HuH-7 (cell line): ENCODE results near the gene RNF220.
A peak's percentile ranks its signal among the peaks of the same experiment; 100 is the strongest.
"Not testable (repeated sequence)": the region's sequence is repeated elsewhere in the genome, so short reads cannot be mapped to it uniquely, and the experiment has no call there.

ENCODE experiments used
- DNase-seq: peaks from one replicate; pipeline ENCODE4 v3.0.0; 2011; ENCODE audit warnings: low spot score

RNF220 gene

DNA sequence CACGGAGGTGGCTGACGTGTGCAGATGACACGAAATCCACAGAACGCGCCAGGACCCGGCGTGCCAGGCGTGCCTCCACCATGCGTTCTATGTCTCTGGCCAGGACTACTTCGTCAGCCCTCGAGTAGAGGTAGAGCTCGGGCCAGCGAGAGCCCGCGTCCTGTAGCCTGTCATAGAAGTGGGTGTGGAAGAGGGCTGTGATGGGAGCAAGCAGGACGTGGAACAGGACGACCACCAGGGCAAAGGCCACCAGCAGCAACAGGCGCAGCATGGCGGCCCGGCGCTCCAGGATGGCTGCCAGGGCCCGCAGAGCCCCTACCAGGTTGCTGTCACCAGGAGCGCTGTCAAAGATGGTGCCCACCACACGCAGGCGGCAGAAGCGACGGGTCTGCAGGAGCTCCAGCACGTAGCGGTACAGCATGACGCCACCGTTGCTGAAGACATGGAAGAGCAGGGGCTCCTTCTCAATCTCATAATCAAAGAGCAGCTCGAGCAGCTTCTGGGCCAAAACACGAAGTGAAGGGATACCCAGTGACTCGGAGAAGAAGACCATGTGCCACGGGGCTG lies 249.6 kb downstream of the RNF220 start:
- DNase-seq: no peak

DNA sequence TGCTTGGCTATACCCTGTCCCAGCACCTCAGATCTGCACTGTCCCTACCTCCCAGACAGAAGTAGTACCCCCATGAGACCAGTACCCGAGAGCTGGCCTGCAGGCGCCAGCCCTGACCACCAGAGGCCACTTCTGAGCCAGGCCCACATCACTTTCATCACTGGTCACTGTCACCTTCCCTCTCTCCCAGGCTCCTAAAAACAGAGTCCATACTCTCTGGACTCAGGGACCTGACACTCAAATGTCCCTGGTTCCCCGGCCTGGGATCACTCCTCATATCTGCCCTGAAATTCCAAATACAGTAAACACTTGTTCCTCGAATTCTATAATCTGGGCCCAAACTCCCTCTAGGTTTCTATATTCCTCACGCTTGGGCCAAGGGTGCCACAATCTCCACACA lies 250.6 kb downstream of the RNF220 start:
- DNase-seq: peak; percentile 81

DNA sequence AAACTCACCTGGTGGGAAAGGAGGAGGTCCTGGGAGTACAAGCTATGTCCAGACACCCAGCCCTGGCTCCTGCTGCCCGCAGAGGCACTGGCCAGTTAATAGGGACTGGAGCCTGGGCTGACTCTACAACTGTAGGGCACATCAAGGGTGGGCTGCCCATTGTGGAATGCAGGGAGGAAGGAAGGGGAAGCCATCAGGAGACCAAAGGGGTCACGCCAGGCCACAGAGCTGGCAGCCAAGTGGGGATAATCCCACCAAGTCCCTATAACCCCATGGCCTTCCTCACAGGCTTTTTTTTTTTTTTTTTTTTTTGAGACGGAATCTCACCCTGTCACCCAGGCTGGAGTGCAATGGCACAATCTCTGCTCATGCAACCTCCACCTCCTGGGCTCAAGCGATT lies 254.5 kb downstream of the RNF220 start:
- DNase-seq: no peak

DNA sequence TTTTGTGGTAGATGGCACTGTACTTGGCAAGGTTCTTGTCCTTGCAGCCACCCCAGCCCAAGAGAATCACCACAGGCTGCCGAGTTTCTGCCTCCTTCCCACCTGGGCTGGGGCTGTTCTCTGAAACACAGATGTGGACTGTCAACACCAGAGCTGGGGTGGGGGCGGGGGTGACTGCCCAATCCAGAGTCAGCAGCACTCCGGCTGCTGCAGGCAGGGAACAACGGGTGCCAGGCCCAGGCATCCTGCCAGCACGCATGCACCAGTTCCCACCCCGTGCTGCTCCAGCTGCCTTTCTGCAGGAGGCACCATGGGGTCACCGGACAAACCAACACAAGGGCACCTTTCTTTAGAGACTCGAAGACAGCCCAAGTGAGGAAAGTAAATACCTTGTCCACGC lies 255.1 kb downstream of the RNF220 start:
- DNase-seq: no peak

DNA sequence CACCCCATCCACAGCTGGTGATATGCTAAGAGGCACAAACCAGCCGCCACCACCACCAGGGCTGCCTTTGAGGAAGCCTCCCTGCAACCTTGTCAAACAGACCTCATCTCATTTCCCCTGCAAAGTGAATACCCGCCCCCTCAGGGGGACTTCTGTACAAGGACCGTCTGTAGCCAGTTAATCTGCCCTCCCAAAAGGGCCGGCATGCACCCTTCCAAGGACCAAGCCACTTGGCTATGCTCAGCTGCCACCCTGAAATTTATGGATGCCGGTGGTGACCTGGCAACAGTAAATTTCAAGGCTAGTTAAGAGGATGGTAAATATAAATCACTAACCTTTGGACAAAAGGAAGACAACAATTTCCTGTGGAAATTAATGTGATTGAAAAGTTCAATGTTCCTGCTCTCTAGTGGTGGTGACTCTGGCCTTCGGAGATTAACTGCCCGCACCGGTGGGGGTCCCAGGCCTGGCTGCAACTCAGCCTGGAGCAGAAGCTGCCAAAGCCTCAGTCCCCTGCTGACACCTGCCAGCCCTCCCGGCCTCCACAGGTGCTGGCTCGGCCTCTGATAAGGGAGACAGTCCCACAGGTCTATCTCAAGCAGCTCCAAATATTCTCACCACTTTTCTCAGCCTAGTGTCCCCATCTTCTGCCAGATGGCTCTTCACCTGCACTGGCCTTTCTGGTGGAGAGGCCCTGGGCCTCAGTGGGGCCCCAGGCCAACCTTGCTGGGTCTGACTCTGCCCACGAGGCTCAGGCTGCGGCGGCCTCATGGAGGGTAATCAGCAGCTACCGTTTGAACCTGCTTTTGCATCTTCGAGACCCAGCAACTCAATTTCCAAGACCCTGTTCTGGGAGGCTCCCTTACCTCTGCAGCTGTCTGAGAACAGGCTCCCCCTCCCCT lies 257.0 kb downstream of the RNF220 start:
- no peak for DNase-seq

DNA sequence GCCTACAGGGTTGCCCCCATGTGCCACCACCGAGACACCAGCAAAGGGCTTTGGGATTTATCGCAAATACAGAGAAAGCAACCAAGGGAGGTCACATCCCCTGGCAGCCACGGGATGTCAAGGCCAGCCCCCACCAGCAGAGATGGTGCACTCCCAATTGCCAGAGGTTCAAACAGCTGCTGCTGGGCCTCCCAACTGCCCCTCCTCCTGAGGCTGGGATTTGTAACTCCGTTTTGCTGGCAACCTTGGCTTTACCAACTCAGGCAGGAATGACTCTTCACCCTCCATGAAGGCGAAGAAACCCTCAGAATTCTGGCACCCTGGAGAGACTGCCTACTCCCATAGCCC lies 257.6 kb downstream of the RNF220 start:
- no peak for DNase-seq

DNA sequence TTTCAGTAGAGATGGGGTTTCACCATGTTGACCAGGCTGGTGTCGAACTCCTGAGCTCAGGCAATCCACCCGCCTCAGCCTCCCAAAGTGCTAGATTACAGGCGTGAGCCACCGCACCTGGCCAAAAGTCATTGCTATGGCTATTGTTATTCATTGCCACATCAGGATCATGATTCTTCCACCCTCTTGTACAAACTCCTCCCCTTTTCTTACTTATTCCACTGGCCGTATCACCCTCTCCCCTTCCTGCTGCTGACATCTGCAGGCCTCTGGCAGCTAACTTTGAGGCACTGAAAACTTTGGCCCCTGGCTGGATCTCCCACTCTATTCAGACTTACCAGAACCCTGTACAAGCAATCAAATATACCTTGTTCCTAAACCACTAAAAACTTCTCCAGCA lies 258.4 kb downstream of the RNF220 start:
- no peak for DNase-seq

DNA sequence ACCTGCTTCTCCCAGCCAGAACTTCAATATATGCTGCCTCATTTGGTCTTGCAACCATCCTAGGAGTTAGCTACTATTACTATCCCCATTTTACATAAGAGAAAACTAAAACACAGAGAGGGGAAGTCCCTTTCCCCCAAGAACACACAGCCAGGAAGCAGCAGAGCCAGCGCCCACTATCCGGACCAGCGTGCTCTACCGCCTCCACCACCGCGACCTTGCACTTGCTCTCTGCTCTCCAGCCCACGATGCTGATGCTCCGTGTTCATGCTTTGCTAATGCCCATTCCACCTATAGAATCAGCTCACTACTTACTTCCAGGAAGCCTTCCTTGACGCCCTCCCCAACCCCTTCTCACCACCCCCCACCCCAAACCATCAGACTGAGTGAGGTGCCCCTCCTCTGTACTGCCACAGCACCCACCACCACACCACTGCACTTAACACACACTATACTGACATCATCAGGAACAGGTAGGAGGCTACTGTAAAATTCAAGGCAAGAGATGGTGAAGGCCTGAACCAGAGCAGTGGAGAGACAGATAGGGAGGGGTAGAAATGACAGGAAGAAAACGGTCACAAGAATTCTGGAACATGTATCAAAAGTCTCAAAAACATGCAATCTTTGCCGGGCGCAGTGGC lies 259.8 kb downstream of the RNF220 start:
- DNase-seq: no peak

DNA sequence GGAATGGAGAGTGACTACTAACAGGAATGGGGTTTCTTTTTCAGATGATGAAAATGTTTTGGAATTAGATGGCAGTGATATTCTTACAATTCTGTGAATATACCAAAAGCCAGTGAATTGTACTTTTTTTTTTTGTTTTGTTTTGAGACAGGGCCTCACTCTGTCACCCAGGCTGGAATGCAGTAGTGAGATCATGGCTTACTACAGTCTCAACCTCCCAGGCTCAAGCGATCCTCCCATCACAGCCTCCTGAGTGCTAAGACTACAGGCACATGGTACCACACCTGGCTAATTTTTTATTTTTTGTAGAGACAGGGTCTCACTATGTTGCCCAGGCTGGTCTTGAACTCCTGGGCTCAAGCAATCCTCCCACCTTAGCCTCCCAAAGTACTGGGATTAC lies 261.7 kb downstream of the RNF220 start:
- not testable (repeated sequence) for DNase-seq

DNA sequence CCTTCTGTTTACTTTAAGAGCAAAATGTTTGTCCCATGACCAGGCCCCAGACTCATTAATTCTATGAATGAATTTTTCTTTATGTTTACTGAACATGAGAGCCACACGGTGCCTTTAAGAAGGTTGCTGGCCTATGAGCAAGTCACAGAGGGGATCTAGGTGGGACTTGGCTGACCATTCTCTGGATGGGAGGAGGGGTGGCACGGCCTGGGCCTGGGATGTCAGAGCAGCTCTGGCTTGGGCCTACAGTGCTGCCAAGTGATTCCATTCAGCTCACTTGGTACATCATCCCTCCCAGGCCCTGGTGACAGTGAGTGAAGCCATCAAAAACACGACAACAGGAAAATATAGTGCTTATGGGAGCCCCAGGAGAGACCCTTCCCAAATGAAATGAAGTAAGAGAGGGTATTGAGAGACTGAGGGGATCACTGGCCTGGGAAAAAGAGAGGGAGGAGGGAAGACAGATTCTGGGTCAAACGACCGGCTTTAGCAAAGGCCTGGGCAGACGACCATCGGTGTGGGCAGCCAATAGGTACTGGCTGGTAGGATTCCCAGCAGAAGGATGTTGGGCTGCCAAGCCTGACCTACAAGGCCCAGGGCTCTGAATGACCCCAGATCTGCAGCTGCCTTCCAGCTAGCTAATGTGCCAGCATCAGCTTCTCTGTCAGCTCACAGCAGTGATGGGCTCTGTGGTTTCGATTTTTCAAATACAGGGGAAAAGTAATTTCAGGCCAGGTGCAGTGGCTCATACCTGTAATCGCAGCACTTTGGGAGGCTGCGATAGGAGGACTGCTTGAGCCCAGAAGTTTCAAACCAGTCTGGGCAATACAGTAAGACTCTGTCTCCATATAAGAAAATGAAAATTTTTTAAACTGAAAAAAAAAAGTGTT lies 265.9 kb downstream of the RNF220 start:
- DNase-seq: no peak

DNA sequence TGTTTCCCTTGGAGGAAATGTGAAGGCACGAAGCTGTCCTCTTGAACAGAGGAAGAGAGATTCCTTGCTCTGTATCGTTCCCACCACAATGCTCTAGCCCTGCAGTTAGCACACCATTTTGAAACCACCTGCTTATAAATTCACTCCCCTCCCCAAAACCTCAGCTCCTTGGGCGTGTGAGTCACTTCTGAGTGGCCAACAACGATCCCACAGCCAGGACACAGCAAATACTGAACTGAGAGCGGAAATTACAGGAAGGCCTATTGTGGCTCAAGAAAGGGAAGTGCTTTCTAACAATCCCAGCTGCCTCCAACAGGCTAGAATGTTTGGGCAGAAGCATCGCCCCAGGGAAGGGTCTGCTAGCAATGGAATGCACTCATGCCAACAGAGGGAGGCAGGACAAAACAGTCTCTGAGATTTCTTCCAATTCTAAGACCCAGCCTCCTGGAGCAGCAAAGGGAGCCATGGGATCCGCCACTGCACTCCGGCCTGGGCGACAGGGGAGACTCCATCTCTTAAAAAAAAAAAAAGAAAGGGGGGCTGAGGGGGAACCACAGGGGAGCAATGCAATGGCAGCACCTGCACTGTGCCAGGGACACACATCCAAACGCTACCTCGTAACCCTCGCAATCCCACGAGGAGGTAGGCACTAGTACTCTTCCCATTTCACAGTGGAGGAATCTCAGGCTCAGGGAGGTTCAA lies 267.4 kb downstream of the RNF220 start:
- DNase-seq: no peak

DNA sequence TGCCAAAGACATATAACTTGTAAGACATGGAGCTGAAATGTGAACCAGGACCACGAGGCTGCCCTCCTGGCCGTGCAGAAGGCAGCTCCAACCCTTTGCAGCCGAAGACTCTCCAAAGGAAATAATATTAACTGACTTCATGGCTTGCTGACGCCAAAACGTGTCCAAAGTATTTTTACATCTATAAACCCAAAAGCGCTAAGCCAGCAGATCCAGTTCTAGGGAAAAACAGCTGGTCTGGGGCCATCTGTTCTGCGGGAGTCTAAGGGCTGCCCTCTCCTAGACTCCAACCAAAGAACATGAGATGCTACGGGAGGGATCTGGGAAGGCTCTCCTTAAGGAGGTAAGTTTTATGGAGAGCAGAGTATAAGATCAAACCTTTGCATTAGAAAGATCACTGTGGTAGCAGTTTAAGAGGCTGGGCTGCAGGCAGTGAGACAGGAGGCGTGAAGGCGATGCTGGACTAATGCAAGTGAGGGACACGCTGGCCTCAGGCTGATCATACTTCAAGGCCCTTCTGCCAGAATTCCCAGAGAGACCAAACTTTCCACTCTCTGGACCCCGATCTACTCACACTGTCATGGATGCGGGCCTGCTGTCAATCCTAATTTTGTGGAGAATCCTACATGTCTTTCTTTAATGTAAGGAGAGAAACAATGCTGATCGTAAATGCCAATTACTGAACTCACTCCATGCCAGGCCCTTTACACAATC lies 268.1 kb downstream of the RNF220 start:
- no peak for DNase-seq

DNA sequence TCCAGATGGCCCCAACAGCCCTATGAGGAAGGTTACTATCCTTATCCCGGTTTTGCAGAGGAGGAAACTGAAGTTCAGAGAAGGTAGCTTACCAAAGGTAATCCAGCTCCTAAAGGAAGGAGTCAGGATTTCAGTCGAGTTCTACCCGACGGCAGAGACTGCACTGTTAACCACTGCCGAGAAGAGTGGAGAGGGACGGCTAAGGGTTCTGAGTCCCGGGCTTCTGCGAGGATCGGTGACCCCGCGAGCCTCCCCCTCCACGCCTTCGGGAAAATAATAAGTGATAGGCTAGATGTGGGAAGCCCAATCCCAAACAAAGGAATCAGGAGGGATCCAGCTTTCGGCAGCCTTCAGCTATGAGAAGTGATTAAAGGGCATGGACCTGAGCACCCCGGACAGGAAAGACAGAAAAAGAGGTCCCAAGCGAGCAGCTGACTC lies 268.6 kb downstream of the RNF220 start:
- no peak for DNase-seq

DNA sequence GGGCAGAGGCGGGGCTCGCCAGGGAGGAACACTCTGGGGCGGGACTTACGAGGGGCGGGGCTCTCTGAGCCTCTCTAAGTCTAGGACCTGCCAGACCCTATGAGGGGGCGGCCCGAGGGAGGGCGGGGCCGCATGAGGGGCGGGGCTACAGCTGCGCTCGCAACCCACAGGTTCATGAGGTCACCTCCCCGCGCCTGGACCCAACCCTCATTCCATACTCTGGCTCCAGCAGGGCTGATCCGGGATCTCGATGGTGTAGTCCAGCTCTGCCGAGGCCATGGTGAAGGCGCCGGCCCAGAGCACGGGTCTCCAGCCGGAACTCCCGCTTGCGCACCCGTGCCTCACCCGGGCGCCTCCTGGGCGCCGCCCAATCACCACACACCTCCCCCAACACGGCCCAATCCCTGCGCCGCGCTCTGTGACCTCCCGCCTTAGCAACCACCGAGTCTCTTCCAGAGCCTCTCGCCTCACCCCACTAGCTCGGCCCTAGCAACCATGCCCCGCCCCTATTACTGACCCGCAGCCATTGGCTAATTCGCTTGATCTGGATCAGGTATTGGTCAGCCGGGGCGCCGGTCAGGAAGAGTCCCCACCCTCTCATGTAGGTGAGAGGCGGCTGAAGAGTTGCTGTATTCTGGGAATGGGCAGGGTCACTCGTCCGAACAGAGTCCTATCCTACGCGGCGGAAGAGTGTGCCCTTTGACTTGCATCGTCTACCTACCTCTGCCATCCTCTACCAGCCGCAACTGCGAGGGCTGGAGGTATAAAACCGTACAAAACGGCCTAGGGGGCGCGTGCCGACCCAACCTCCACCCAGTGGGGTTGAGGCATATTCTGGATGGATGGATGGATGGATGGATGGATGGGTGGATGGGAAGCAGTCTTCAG lies 269.3 kb downstream of the RNF220 start, which contains the start of the genes ARMH1 and TMEM53:
Gene ARMH1 (plus strand): TSS at position 602 of the 888 bp plus-strand sequence. CDS start 14,984 bp downstream, outside the sequence.
Gene TMEM53 (minus strand): TSS at position 369 of the 888 bp plus-strand sequence. CDS start 90 bp downstream, at position 279.
- DNase-seq: peak; percentile 97

DNA sequence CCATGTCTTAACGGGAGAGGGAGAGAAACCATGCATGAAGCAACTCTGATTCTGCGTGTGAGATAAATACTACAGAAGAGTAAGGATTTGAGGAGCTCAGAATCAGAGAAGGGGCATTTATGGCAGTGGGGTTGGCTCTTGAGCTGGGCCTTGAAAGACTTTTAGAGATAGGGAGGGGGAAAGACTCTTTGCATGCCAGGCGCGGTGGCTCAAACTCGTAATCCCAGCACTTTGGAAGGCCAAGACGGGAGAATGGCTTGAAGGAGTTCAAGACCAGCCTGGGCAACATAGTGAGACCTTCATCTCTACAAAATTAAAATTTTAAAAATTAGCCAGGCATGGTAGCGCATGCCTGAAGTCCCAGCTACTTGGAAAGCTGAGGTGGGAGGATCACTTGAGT lies 270.1 kb downstream of the RNF220 start:
- DNase-seq: no peak

DNA sequence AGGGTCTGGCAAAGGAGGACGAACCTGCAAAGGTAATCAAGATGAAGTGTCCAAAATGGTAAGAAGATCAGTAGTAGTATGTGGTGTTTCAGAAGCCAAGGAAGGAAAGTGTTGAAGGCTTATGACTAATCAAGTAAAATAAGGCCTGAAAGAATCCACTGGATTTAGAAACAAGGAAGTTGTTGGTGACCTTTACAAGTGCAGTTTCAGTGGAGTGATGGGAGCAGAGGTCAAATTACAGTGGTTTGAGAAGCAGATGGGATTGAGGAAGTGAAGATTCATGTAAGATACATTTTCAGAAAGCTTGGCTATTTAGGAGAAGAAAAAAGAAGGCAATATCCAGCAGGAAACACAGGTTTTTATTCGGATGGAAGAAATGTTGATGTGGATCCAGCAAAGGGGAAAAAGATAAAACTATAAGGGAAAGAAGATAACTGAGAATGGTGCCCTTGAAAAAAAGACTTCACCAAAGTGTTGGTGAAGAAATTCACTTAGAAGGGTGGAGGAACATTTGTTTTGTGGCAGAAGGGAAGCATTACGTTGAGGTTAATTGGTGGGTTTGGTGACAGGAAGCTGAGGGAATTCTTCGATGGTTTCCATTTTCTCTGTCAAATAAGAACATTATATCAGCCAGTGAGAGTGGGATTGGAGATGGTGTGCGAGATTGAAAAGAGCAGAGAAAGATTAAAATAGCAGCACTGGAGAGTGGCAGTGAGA lies 271.6 kb downstream of the RNF220 start:
- DNase-seq: no peak

DNA sequence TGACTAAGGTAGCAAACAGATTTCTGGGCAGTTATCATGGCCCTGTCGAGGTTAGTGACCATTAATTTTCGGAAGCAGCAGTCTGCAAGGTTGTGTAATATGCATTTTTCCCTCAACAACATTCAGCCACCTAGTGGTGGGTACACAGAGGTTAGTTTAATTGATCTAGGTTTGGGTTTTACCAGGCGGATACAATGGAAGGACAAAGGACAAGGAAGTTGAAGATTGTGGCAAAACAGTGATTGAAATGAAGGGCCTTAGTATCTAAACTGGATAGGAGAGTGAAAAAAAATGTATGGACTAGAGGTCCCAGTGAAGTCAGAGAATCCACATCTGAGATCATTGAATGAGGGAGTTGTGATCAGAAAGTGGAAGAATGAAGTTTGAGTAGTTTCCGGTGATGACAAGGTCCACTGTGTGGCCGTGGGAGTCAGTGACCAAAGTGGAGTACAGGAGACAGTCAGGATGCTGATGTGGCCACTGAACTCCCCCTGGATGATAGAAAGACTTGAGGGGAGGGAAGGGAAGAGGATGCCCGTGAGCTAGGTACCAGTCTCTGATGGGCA lies 272.2 kb downstream of the RNF220 start:
- peak; percentile 59 for DNase-seq

DNA sequence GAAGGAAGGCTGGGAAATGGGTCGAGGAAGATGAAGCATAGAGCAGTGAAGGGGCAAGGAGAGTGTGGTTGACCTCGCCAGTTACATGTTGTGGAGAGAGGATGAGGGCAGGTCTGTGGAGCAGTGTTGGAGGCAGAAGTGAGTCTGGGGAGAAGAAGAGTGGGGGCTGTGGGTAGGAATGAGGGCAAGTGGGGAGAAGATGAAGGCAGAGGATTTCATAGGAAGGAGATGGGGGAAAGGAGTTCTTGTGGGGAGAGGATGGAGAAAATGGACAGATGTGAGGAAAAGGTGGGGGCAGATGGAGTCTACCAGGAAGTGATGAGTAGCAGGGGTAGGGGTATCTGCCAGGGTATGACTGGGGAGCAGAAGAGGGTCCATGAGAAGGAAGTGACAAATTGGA lies 273.1 kb downstream of the RNF220 start:
- no peak for DNase-seq

DNA sequence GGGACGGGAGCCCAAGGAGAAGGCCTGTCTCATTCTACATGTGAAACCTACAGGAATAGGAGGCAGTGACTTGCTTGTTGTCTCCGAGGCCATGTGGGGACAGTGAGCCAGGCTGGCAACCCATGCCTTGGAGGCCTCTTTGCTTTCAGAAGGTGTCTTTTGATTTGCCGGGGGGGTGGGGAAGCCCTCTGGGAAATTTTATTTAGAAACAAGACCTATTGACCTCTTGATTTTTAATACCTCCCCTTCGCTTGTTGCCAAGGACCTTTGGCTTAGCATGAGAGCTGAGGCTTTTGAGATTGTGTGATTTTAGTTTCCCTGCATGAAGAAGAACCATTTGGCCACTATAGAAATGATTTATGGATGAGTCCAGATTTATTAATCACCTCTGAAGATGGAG lies 273.6 kb downstream of the RNF220 start:
- DNase-seq: no peak
